ENCODE data around the gene MYO19.
"Not testable (repeated sequence)": the region's sequence is repeated elsewhere in the genome, so short reads cannot be mapped to it uniquely, and the experiment has no call there.

Gene MYO19

DNA sequence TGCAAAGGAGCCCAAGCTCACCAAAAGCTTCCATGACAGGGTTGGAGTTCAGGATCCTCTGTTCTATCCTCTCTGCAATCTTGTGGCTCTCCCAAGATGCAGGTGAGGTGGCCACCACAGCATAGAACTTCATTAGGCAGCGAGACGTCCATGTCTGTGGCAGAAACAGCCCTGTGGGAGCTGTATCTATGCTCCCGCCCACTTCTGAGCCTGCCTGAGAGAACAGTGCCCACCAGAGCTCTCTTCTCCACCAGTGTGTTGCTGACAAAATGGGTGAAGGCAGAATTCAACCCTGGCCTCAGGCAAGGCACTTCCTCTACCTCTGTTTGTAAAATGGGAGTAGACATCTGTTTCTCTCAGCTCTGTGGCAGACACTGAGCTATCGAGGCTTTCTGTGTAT is 18.8 kb downstream of the MYO19 start:
- Histone ChIP-seq H3K4me3 (no peak overlapping the region), H3K27ac (no peak overlapping the region)
- DNase-seq (ENCODE audit: low spot score), result no peak
- TF ChIP-seq CTCF (IDR thresholded peaks at IDR 0.05), result no peak

DNA sequence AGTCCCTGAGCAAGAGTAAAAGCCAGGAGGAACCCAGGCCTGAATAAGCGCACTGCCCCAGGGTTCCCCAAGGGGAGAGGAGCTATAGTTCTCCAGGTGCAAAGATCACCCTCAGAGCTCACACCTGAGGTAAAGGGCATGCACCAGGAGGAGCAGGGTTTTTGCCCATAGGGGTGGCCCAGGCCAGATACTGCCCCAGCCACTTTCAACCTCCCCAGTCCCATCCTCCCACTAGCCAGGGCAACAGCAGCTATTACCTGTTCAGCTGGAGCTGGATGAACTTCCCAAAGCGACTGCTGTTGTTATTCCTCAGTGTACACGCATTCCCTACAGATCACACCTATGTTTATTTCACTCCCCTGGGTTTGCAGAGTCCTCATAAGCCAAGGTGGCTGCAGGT is 19.8 kb downstream of the MYO19 start:
- Histone ChIP-seq H3K27ac (no peak overlapping the region), H3K4me3 (no peak overlapping the region)
- DNase-seq (ENCODE audit: low spot score), result no peak
- no peak for TF ChIP-seq CTCF (IDR thresholded peaks at IDR 0.05)

- no peak for DNase-seq (ENCODE audit: low spot score)
- Histone ChIP-seq H3K4me3 (no peak overlapping the region), H3K27ac (no peak overlapping the region)
- TF ChIP-seq CTCF (IDR thresholded peaks at IDR 0.05), result no peak
Measured at GRCh38 chr17:36512641-36513040, 22.0 kb downstream of the MYO19 start.

GRCh38 chr17:36511216-36511615 is 23.5 kb downstream of the MYO19 start:
- TF ChIP-seq CTCF (IDR thresholded peaks at IDR 0.05), result no peak
- Histone ChIP-seq H3K27ac (no peak overlapping the region), H3K4me3 (no peak overlapping the region)
- no peak for DNase-seq (ENCODE audit: low spot score)

DNA sequence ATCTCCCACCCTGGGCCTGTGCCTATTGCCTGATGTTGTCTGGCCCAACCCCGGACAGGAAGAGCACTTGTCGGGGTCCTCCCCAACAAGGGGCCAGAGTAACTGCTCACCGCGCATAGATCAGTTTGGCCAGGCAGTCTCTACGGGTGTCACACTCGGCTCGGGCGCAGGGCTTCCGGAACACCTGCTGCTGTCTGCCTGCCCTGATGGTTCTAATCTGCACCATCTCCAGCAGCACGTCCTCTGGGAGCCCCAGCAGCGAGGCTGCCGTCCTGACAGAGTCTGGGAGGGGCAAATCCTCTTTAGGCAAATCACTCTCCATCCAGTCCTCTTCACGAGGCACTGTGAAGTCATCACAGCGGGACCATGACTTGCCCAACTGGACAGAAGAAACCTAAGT is 24.0 kb downstream of the MYO19 start:
- Histone ChIP-seq H3K4me3 (no peak overlapping the region), H3K27ac (no peak overlapping the region)
- DNase-seq (ENCODE audit: low spot score), result no peak
- no peak for TF ChIP-seq CTCF (IDR thresholded peaks at IDR 0.05)

DNA sequence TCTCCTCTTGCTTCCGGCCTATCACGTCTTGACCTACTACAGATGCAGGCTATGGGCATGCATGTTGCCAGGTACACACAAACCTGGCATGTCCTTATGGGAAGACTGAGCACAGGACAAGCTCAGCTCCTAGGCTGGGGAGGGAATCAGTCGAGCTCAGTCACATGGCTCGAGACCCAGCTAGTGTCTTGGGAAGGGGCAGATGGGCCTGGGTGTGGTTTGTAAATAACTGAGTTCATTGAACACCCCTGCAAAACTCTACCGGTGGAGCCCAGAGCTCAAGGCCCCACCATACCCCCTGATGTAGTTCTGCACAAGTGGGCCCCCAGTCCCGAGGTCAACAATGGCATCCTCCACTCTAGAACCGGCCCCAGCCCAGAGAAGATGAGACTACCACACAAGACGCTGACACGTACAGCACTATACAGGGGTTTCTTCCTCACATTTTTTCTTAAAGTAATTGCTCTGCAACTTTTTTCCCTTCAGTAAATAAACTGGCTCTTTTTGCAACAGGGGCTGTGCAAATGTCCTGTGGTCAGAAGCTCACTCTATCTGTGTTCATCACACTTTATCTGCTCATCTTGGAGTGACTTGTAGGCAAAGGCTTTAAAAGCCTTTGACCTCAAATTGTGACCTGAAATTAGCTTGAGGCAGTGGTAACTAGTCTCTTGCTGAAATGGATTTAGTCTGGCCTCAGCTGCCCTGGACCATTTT is 25.2 kb downstream of the MYO19 start:
- Histone ChIP-seq H3K4me3 (no peak overlapping the region), H3K27ac (no peak overlapping the region)
- no peak for DNase-seq (ENCODE audit: low spot score)
- TF ChIP-seq CTCF (IDR thresholded peaks at IDR 0.05), result no peak

GRCh38 chr17:36508439-36508838 is 26.2 kb downstream of the MYO19 start:
- DNase-seq (ENCODE audit: low spot score); H3K27ac ChIP-seq; H3K4me3 ChIP-seq: not testable (repeated sequence)

All from coronary artery (tissue), 2 donors.